ENCODE measurements around the gene BTN2A1.

The BTN2A1 gene

GRCh38 chr6:26470643-26471042, 12.9 kb downstream of the BTN2A1 start:
- H3K9ac ChIP-seq (ENCODE audit: low read length): no peak overlapping the region
- no peak overlapping the region for H3K4me3 ChIP-seq (ENCODE audit: low read length)
- H3K79me2 ChIP-seq (ENCODE audit: low read length): 0 out of 2 replicates have a peak, but pooled peaks cover 3% of the 10 kb centered on the region
- H3K4me1 ChIP-seq (ENCODE audit: low read length): peaks cover 22% of the 10 kb centered on the region
- TF ChIP-seq, protein P1, sequence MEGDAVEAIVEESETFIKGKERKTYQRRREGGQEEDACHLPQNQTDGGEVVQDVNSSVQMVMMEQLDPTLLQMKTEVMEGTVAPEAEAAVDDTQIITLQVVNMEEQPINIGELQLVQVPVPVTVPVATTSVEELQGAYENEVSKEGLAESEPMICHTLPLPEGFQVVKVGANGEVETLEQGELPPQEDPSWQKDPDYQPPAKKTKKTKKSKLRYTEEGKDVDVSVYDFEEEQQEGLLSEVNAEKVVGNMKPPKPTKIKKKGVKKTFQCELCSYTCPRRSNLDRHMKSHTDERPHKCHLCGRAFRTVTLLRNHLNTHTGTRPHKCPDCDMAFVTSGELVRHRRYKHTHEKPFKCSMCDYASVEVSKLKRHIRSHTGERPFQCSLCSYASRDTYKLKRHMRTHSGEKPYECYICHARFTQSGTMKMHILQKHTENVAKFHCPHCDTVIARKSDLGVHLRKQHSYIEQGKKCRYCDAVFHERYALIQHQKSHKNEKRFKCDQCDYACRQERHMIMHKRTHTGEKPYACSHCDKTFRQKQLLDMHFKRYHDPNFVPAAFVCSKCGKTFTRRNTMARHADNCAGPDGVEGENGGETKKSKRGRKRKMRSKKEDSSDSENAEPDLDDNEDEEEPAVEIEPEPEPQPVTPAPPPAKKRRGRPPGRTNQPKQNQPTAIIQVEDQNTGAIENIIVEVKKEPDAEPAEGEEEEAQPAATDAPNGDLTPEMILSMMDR (IDR thresholded peaks at IDR 0.05; ENCODE audit: low read depth, low read length): no peak
- no peak overlapping the region for H2AFZ ChIP-seq (ENCODE audit: low read depth, low read length)
- peaks cover 11% of the 10 kb centered on the region; the same call in 1 of the 2 replicates for H3K9me3 ChIP-seq (ENCODE audit: insufficient read depth, low read length)
- H3K27ac ChIP-seq (ENCODE audit: low read length): no peak overlapping the region
- H3K27me3 ChIP-seq (ENCODE audit: low read depth, low read length): no peaks in the 10 kb centered on the region
- no peaks in the 10 kb centered on the region for H4K20me1 ChIP-seq (ENCODE audit: insufficient read depth, low read length)
- H3K36me3 ChIP-seq (replicated peaks; ENCODE audit: low read depth, low read length): peaks cover 15% of the 10 kb centered on the region
- no peak overlapping the region for H3K4me2 ChIP-seq (ENCODE audit: low read length)

DNA sequence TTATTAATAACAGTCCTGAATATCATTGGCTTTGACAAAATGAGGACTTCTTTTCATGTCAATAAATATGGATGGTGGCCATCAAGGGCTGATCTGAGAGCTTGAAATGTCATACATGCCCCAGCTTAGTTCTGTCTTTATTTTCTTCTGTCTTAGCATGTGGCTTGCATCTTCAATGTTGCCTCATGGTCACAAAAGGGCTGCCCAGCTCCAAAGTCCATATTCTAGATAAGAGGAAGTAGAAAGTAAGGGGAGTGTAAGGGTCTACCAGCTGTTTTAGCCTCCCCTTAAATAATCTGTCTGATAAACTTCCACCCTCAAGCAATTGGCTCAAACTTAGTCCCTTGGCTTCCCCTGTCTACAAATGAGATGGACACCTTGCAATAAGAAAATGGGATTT, 14.2 kb downstream of the BTN2A1 start:
- Histone ChIP-seq H3K36me3 (replicated peaks; ENCODE audit: low read depth, low read length) (peaks cover 15% of the 10 kb centered on the region), H3K4me3 (ENCODE audit: low read length) (no peak overlapping the region), H3K4me2 (ENCODE audit: low read length) (no peak overlapping the region), H3K27ac (ENCODE audit: low read length) (no peak overlapping the region), H3K9me3 (ENCODE audit: insufficient read depth, low read length) (peaks cover 11% of the 10 kb centered on the region; the same call in 1 of the 2 replicates), H2AFZ (ENCODE audit: low read depth, low read length) (no peak overlapping the region), H4K20me1 (ENCODE audit: insufficient read depth, low read length) (no peaks in the 10 kb centered on the region), H3K27me3 (ENCODE audit: low read depth, low read length) (no peaks in the 10 kb centered on the region), H3K9ac (ENCODE audit: low read length) (no peak overlapping the region), H3K4me1 (ENCODE audit: low read length) (peaks cover 26% of the 10 kb centered on the region), H3K79me2 (ENCODE audit: low read length) (0 out of 2 replicates have a peak, but pooled peaks cover 3% of the 10 kb centered on the region)
- no peak for TF ChIP-seq EZH2phosphoT487 (IDR thresholded peaks at IDR 0.05; ENCODE audit: low read depth)
- TF ChIP-seq, protein P1 (IDR thresholded peaks at IDR 0.05; ENCODE audit: low read depth, low read length): no peak

DNA sequence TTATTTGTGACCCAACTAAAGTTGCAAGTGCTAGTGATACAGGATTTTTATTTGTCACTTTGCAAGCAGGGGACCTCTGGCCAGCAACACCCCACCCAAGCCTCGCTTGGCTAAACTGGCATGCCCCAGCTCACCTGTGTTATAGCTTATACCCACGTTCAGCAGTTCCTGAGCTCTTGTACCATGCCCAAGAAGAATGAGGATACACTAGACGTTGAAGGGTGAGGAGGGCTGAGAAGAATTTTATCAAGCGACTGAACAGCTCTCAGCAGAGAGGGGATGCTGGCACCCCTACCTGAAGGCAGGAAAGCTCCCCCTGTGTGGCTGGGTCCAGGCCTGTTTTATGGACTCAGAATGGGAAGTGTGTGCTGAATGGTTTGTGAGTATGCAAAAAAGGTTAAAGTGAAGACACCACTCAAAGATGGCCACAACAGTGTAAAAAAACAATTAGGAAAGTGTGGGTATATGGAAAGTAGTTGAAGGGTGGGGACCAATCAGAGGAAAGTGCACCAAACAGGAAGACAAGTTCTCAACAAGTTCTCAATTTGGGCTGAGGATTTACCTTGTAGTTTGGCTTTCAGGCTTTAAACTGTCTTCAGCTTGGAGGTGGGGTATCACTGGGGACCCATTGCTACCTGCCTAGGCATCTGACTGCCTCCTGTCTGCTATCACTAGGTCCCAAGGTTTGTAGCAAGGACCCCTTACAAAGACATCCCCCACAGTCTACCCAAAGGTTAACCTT, 15.0 kb downstream of the BTN2A1 start:
- Histone ChIP-seq H3K79me2 (ENCODE audit: low read length) (0 out of 2 replicates have a peak, but pooled peaks cover 3% of the 10 kb centered on the region), H2AFZ (ENCODE audit: low read depth, low read length) (no peak overlapping the region), H3K9me3 (ENCODE audit: insufficient read depth, low read length) (peaks cover 11% of the 10 kb centered on the region; the same call in 1 of the 2 replicates), H3K4me1 (ENCODE audit: low read length) (peaks cover 28% of the 10 kb centered on the region), H4K20me1 (ENCODE audit: insufficient read depth, low read length) (no peaks in the 10 kb centered on the region), H3K27me3 (ENCODE audit: low read depth, low read length) (no peaks in the 10 kb centered on the region), H3K9ac (ENCODE audit: low read length) (peak overlapping the region; percentile 97), H3K36me3 (replicated peaks; ENCODE audit: low read depth, low read length) (peaks cover 15% of the 10 kb centered on the region), H3K27ac (ENCODE audit: low read length) (peak overlapping the region; percentile 97), H3K4me2 (ENCODE audit: low read length) (peak overlapping the region; percentile 70), H3K4me3 (ENCODE audit: low read length) (peak overlapping the region; percentile 90; the same call in 1 of the 2 replicates)
- no peak for TF ChIP-seq EZH2phosphoT487 (IDR thresholded peaks at IDR 0.05; ENCODE audit: low read depth)
- TF ChIP-seq, protein P1 (IDR thresholded peaks at IDR 0.05; ENCODE audit: low read depth, low read length): no peak

DNA sequence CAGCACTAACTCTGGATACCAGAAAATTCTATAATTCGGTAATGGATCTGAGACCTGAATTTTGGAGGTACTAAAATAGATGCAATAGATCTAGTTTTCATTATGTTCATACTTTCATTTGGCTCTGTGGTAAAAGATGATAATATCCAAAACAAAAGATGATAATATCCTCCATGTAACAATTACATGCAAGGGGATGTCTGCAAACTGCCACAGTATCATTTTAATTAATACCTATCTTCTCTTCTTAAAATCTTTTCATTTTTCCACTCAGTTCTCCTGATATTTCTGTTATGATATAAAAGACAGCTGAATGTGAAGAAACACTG, 15.6 kb downstream of the BTN2A1 start:
- H3K79me2 ChIP-seq (ENCODE audit: low read length): 0 out of 2 replicates have a peak, but pooled peaks cover 3% of the 10 kb centered on the region
- H3K36me3 ChIP-seq (replicated peaks; ENCODE audit: low read depth, low read length): peaks cover 15% of the 10 kb centered on the region
- no peaks in the 10 kb centered on the region for H3K27me3 ChIP-seq (ENCODE audit: low read depth, low read length)
- H3K9me3 ChIP-seq (ENCODE audit: insufficient read depth, low read length): peaks cover 11% of the 10 kb centered on the region; the same call in 1 of the 2 replicates
- TF ChIP-seq, protein P1 (IDR thresholded peaks at IDR 0.05; ENCODE audit: low read depth, low read length): no peak
- TF ChIP-seq EZH2phosphoT487 (IDR thresholded peaks at IDR 0.05; ENCODE audit: low read depth): no peak
- H3K4me2 ChIP-seq (ENCODE audit: low read length): peak overlapping the region; percentile 70
- peak overlapping the region; percentile 90 for H3K4me3 ChIP-seq (ENCODE audit: low read length)
- peak overlapping the region; percentile 97 for H3K27ac ChIP-seq (ENCODE audit: low read length)
- H2AFZ ChIP-seq (ENCODE audit: low read depth, low read length): peak overlapping the region; percentile 78; the same call in 1 of the 2 replicates
- H3K4me1 ChIP-seq (ENCODE audit: low read length): peaks cover 28% of the 10 kb centered on the region
- peak overlapping the region; percentile 97 for H3K9ac ChIP-seq (ENCODE audit: low read length)
- H4K20me1 ChIP-seq (ENCODE audit: insufficient read depth, low read length): no peaks in the 10 kb centered on the region
